Liver (tissue), 3 donors: ENCODE results near the gene SEMA6B.

Source experiments
- CTCF ChIP-seq: fragments of 150-350 bp; IDR thresholded peaks from 2 replicates; pipeline ENCODE4 v1.5.1; 2017; ENCODE audit warnings: improper control_type of control experiment, low read depth, low read length; ENCODE audit not compliant: missing input control
- EGR1 ChIP-seq, 2 donors: IDR thresholded peaks; 2 replicates each; pipeline ENCODE4 v1.6.1; 2016 to 2018; ENCODE audit warnings: antibody characterized with exemption in 2 of 2, low read depth in 2 of 2
- GABPA ChIP-seq, 2 donors: IDR thresholded peaks in 1 of 2; conservative IDR thresholded peaks in 1 of 2; 2 replicates each; pipeline ENCODE4 v1.6.1; 2016; ENCODE audit warnings: antibody characterized with exemption in 2 of 2, mild to moderate bottlenecking in 1 of 2, moderate library complexity in 1 of 2
- RAD21 ChIP-seq, 2 donors: IDR thresholded peaks; 2 replicates each; pipeline ENCODE4 v1.6.1; 2016; ENCODE audit warnings: antibody characterized with exemption in 2 of 2, mild to moderate bottlenecking in 2 of 2
- ZBTB33 ChIP-seq: IDR thresholded peaks from 2 replicates; pipeline ENCODE4 v1.6.1; 2016; ENCODE audit warnings: antibody characterized with exemption
- donor health status: healthy.
- donor health status: healthy.

DNA sequence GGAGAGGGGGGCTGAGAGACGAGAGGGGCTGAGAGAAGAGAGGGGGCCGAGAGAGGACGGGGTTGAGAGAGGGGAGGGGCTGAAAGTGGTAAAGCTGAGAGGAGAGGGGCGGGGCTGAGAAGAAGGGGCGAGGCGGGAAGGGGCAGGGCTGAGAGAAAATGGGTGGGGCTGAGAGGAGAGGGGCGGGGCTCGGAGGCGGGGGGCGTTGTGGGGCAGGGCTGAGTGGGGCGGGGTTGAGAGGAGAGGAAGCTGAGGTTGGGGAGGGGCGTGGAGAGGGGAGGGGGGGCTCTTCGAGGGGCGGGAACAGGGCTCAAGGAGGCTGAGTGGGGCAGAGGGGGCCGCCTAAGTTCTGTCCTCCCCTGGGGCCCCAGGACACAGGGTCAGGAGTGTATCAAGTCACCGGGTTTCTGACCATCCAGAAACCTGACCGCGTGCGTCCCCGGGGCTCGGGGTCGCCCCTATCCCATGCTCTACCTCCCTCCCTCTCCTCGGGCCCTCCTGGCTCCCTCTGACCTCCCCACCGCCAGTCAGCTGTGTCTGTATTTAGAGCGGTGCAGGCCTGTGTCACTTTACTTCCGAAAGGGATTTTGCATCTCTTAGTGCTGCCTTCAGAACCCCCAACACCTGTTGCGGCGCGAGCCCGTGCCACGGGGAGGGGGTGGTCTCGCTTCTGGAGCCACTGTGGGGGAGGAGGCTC, 38.6 kb upstream of the SEMA6B start:
- TF ChIP-seq CTCF, result no peak
- no peak for TF ChIP-seq GABPA (IDR thresholded peaks at IDR 0.05 in 1 of 2, conservative IDR thresholded peaks at IDR 0.05 in 1 of 2)
- no peak for TF ChIP-seq EGR1 (IDR thresholded peaks at IDR 0.05; ENCODE audit: low read depth in 2 of 2)
- TF ChIP-seq ZBTB33, result no peak
- no peak for TF ChIP-seq RAD21 (IDR thresholded peaks at IDR 0.05)
